Posterior vena cava (tissue), 2 donors: ENCODE measurements around the gene LDLRAD3. TPM values are rescaled to one million over a fixed set of nuclear protein-coding genes. Genes with fewer than 3 reads are reported as not detected.
"Not testable (repeated sequence)": the region's sequence is repeated elsewhere in the genome, so short reads cannot be mapped to it uniquely, and the experiment has no call there.

ENCODE experiments used
- DNase-seq: peaks from one replicate; pipeline ENCODE4 v3.0.0-alpha.2; 2020; ENCODE audit warnings: low spot score
- intact Hi-C, 2 donors: fragments of 100-400 bp; cut with DNase I; formaldehyde crosslinking; loops; one replicate each; pipeline versions ENCODE4 v1.14.1 to v1.14.2; 2022 to 2023
- long read RNA-seq, 2 donors: library from polyadenylated mRNA; unstranded; transcript quantifications; one replicate each; pipeline ENCODE4 v2.0.0, GENCODE V29; 2020 to 2021
- total RNA-seq, 2 donors: library from RNA; stranded (reverse); fragmentation: NEBNext Ultra II Directional; extraction: Animal tissue kit (Norgen Biotek cat#: 25700); gene quantifications; one replicate each; pipeline ENCODE4 v1.2.1, GENCODE V29; 2021
- donor health status: DM: yes; HTN: yes; CAD: no.
- donor health status: DM: yes; HTN: yes; CAD: no.

LDLRAD3 gene, protein sequence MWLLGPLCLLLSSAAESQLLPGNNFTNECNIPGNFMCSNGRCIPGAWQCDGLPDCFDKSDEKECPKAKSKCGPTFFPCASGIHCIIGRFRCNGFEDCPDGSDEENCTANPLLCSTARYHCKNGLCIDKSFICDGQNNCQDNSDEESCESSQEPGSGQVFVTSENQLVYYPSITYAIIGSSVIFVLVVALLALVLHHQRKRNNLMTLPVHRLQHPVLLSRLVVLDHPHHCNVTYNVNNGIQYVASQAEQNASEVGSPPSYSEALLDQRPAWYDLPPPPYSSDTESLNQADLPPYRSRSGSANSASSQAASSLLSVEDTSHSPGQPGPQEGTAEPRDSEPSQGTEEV
- total RNA-seq = 10 to 100 TPM; 12.4 to 18.4 TPM
- long read RNA-seq, donor 1, partial matches to known transcripts = 2 of 4 reads
- long read RNA-seq, donor 1, other reads (novel, unspliced or antisense) = 2 of 4 reads
- long read RNA-seq, donor 2, partial matches to known transcripts = 8 of 19 reads
- long read RNA-seq, donor 2, other reads (novel, unspliced or antisense) = 10 of 19 reads

GRCh38 chr11:35943713-35944502 lies at the start of gene LDLRAD3:
Gene LDLRAD3, plus strand, starts transcription at chr11:35944062. Its CDS starts 37 bp downstream, at chr11:35944099.
- intact Hi-C loops = loop anchor here (10.0 kb wide), 2 partner anchors 71 to 1239 kb away; no protein-coding TSS in a partner anchor
- peak; percentile 92 for DNase-seq

- intact Hi-C loops = no loop called here
- DNase-seq = no peak
These were observed 46.8 kb upstream of the LDLRAD3 start for GRCh38 chr11:35897019-35897418.

DNA sequence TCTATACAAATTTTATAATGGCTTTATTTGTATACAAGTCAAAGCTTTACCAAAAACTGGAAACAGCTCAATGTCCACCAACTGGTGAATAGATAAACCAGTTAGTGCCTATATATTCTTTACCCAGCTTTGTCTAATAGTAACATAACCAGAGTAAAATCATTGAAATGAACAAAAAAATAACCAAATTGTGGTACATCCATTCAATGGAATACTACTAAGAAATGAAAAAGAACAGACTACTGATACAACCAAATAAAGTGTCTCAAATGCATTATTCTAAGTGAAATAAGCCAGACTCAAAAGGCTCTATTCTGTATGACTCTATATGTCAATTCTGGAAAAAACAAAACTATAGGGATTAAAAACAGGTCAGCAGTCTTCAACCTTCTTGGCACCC lies 40.9 kb upstream of the LDLRAD3 start:
- intact Hi-C loops = no loop called here
- DNase-seq = no peak

DNA sequence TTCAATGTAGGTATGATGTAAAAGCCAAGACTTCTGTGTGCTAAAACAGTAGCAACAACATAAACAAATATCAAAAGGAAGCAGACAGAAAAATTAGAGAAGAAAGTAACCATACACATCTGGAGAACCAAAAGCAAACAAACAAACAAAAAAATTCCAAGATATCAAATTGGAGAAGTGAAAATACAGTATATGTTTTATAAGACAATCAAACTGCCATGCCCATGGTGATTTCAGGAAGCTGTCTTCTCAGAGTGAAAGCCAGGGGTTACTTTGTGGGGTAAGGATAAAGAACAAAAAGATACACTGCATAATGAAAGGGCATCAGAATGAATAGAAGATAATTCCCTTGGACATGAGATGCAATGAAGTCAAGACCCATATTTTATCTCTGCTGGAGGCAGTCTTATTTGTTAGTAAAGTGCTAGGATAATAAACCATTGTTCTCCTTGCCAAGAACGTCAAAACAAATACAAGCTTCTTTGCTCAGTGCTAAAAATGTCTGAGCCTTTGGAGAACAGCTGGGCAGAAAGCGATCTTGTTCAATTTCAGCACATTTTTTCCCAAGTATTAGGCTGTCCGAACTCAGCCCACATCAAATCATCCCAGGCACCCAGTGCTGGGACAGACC lies 38.1 kb upstream of the LDLRAD3 start:
- intact Hi-C loops = no loop called here
- DNase-seq = no peak

DNA sequence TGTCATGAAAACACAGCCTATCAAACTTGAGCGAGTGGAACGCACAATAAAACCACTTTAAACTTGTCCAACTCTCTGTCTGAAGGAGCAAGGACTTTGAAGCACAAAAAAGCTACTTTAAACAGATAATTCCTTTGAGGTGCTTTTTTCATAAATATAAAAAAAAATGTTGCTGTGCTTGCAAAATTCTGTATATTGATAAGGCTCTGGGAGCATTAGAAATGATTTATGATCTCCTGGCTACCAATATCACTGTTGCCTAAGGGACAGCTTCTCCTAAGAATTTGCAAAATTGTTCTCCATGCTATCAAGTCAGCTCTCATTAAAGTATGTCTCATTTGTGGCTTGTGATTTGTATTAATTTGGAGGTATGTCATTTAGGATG lies 37.6 kb upstream of the LDLRAD3 start:
- intact Hi-C loops = no loop called here

DNA sequence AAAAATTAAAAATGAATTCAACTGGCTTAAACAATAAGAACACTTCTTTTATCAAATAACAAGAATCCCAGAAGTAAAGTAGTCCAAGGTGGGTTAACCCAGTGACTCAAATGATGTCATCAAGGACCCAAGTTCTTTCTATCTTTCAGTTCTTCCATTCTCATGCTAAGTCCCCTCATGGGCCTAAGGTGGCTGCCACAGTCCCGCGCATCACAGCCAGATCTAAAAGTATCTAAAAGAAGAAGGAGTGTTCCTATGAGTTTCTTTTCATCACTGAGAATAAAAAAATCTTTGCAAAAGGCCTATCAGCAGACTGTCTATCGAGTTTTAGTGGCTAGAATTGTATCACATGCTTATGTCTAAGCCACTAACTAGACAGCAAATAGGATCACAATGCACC lies 37.2 kb upstream of the LDLRAD3 start:
- intact Hi-C loops = no loop called here

More for the DNA sequence above, 37.6 kb upstream of the LDLRAD3 start:
- DNase-seq = no peak

DNA sequence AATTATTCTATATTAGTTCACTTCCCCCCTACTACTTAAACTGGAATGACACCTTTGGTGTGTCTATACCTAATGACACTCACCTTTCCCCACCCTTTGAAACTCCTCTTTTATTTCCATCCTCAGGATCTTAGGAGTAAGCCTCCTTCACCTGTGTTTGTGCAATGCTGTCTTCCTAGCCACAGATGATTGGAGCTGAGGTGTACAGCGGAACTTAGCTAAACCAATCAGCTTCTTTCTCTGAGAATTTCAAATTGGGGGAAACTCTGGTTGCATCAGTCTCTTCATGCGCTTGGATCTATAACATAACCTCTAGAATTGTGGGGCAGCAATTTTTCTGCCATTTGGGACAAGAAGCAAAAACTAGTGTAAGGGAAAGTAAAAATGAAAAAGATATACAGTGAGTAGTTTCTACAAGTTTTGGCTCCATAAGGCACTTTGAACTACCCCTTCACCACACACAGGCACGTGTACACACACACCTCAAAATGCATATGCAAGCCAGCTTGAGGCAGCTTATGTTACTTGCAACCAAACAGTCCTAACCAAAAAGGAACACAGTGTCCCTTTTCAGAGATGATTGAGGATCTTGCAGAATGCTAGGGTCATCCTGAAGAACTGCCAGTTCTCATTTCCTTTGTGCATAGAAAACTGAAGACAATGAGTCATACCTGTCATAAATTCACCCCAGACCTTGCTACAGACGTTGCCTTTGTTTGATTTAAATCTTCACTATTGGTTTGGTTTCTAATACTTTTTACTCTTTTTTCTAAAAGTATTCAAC lies 36.0 kb upstream of the LDLRAD3 start:
- intact Hi-C loops = no loop called here
- no peak for DNase-seq

More for the DNA sequence above, 37.2 kb upstream of the LDLRAD3 start:
- DNase-seq = no peak

- intact Hi-C loops = not testable (repeated sequence)
These were observed 35.5 kb upstream of the LDLRAD3 start for GRCh38 chr11:35908432-35908771.

DNA sequence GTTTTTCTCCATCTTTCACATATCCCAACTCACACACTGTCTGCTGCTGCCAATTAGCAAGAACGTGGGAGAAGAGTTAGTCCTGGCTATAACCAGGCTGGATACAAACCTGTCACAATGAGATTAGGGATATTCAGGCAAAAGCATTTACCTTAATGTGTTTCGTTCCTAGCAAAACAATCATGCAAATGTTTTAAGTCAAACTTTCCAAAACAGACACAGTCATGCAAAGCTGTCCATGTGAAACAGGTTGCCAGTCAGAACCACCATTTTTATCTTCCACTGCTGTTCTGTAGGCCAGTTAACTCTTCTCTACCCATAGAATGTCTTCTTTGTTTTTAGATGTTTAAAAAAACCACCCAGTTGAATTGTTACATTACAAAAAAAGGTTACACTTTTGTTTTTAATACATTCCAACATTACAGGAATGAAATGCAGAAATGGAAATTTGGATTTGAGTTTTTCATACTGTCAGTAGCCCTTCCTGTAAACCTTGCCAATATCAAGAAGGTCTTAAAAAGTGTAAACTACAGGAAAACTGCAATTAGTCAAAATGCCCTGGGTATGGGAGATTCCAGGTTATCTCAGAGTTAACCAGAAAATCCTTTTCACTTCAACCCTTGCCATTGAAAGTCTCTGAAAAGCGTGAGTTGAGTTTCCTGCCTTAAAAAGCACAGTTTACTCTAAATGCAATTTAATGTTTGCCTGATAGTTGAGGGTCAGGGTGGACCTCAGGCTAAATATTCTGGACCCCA lies 34.2 kb upstream of the LDLRAD3 start:
- no peak for DNase-seq
- intact Hi-C loops = no loop called here

More at GRCh38 chr11:35908432-35908771, 35.5 kb upstream of the LDLRAD3 start:
- DNase-seq = not testable (repeated sequence)

DNA sequence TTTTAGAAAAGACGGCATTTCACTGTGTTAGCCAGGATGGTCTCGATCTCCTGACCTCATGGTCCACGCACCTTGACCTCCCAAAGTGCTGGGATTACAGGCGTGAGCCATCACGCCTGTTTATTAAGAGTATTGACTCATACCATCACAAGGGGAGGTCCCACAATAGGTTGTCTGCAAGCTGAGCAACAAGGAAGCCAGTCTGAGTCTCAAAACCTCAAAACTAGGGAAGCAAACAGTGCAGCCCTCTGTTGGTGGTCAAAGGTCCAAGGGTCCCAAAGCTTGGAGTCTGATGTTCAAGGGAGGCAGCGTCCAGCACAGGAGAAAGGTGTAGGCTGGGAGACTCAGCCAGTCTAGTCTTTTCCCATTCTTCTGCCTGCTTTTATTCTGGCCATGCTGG lies 32.8 kb upstream of the LDLRAD3 start:
- DNase-seq = no peak
- intact Hi-C loops = no loop called here

GRCh38 chr11:35911616-35912165 lies 32.2 kb upstream of the LDLRAD3 start:
- intact Hi-C loops = no loop called here
- DNase-seq = no peak

GRCh38 chr11:35912436-35912835 lies 31.4 kb upstream of the LDLRAD3 start:
- intact Hi-C loops, DNase-seq: not testable (repeated sequence)

DNA sequence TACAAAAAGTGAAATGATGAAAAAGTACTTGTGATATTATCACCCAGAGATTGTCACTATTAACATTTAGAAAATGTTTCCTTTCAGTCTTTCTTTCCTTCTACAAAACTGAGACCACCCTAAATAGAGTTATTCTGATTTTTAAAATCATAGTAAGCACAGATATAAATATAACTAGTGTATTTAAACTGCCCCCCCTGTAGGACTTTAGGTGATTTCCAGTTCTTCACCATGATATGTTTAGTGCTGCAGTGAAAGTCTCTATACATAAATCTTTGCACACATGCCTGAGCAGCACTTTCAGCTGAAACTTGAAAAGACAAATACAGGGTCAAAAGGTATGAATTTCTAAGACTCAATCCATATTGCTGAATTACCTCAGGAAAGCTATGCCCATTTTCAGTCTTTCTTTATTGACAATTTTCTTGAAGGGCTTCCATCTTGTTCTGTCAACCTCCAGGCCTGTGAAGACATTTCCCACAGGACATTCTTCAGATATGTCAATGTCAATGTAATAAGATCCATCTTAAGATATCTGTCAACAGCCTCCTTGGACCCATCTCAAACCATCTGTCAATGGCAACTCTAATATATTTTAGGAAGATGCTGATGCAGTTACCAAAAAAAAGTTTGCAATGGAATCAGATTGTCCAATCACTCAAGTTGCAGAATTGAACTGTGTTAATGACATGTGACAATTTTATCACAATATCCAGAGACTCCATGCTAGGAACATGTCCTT lies 30.8 kb upstream of the LDLRAD3 start:
- DNase-seq = no peak
- intact Hi-C loops = no loop called here

DNA sequence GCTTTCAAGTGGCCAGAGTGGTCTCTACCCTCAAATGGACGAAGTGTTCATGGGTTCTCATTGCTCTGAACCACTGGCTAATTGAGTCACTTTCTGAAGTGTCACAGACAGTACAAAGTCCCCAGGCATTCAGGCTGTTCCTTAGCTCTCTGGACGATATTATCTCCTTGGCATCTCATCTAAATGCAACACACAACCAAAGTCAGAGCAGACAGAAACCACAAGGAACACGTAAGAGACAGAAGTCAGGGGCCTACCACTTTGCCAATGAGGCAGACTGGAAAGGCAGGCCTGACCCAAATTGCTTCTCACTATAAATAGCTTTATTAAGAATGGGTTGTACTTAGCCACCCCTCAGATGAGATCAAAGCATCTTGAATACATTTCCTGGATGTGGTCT lies 29.0 kb upstream of the LDLRAD3 start:
- DNase-seq = no peak
- intact Hi-C loops = no loop called here

GRCh38 chr11:35916270-35916669 lies 27.6 kb upstream of the LDLRAD3 start:
- no peak for DNase-seq
- intact Hi-C loops = no loop called here

DNA sequence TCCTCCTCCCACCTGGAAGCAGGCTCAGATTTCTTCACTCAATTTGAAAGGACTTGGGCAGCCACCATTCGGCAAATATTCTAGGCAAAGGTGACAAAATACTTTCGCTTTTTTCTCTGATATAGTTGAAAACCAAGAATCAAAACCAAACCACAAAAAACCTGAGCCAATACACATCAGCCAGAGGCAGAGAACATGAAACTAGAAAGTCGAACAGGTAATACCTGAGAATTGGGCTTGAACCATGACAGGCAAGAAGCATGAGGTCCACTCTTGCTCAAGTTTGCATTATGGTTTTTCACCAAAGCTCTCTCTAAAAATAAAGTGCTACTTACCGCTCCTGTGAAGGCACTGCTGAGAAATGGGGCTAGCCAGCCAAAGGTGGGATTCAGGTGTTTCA lies 26.2 kb upstream of the LDLRAD3 start:
- DNase-seq = no peak
- intact Hi-C loops = no loop called here

DNA sequence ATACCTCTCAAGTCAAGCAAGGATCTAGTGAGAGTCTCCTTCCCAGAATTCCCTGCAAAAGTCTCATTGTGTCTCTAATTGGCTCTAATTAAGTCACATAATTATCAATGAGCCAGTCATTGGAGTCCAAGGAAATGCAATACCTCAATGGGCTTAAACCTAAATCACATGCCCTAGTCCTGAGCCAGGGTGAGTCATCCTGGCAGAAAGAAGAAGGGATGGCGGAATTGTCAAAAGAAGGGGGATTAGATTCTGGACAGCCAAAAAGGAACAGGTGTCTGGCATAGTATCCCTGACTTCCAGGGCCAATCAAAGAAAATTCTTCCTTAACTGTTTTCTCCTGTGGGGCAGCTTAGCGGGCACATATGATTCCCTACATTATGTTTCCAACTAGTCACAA lies 25.1 kb upstream of the LDLRAD3 start:
- no peak for DNase-seq
- intact Hi-C loops = no loop called here
